Activated T-helper 1 cell treated with anti-CD3 and anti-CD28 coated beads, Interleukin-2, amount 50 U/mL, for 16 hours (primary cell): ENCODE measurements around the gene ALK.

ENCODE experiments used
- DNase-seq, 2 donors: peaks; one replicate each; pipeline ENCODE4 v3.0.0-alpha.2; 2020; ENCODE audit warnings: low read depth in 1 of 2, low spot score in 1 of 2

ALK gene

DNA sequence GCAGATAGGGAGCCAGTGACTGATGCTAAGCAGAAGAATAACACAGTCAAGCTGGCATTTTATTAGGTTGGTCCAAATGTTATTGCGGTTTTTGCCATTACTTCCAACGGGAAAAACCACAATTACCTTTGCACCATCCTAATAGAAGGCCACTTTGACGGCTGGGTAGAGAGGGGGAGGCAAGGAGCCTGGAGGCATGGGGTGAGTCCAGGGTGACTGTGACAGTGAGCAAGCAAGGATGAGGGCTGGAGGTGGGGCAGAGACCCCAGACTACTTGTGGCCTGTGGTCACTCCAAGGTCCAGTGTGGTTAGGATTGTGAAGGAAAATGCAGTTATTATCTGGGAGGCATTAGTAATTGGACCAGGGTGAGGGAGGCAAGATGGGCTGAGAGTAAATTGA is 416.6 kb downstream of the ALK start:
- DNase-seq, result no peak

DNA sequence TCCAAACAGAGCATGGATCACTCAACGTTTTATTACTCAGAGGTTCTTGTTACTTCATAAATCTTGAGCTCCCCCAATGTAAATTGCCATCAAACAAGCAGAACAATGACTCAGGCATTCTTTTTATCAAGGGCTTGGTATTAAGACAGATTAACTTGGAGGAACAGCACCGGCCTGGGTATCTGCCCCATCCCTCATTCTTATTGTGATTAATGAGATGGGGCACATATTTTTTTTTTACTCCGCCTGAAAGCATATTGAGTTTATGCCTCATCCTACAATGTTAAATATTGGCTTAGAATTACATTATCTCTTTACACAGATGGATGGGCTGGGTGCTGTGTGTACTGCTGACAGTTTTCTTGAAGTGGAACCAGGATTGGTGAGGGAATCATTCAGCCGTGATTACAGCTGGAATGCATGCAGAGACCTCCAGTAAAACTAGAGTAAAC is 418.9 kb downstream of the ALK start:
- DNase-seq, result no peak

DNA sequence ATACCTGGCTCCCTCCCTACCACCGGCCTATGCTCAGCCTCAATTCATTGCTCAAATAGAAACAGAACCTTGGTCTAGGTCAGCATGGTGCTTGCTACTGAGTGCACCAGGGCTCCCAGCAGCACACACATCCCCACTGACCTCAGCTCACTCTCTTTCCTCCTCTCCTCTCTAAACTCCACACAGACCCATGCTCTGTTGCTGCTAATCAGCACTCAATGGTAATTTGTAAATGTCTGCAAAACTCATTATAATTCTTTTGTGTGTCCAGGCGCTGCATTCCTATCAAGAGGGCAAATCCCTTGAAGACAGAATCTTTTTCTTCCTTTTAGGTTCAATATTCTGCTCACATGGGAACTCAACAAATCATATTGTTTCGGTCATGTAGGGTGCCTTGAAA is 424.0 kb downstream of the ALK start:
- no peak for DNase-seq

DNA sequence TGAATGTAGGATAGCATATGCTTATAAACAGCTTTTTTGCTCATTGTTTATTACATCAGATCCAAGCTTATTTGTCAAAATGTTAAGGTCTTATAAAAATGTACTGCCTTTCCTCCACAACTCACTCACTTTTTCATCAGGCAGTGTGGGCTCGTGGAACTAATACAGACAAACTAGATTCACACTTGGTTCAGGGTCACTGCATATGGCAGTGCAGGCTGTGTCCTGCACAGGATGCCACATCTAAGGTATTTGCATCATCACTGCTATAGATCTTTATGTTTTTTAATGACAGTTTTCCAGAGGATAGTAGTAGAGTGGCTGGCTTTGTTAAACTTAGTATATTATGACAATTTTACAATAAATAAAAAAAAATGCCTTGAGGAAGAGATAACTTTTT is 425.2 kb downstream of the ALK start:
- DNase-seq, result no peak

DNA sequence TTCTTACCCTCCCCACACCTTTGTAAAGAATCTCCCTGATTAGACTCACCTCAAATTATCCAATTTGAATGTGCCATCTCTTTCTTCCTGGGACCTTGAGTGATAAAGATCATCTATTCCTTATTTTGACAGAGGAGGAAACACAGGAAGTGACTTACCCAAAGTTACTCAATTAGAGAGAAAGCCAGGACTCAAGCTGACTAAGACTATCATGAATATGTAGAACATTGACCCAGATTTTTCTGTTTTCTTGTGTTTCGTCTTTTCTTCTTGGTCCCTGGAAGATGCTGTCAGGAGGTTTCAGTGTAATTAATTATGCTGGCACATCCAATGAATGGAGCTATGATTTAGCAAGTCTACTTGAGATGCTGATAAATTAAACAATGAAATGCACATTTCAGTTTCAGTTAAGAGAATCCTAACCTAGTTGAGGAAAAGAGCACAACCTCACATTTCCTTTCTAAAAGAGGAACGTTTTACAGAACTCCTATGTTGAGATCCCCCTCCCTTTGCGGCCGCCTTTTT is 425.8 kb downstream of the ALK start:
- DNase-seq, result no peak

DNA sequence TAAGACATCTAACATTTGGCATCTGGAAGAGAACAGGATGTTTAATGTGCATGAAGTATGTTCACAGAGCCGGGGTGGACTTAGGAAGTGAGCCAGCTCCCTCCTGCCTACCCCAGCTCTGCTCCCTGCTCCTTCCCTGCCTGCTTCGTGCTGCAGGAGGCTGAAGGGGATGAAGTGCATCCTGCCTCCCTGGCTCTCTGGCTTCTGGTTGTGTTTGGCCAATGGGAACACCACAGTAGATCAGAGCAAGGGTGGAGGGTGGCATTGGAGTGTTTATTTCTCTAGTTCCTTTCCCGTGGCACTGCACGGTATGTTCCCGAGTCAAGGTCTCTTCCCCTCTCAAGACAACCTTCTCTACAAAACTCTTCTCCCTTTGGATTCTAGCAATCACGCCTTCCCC is 426.3 kb downstream of the ALK start:
- DNase-seq, result no peak

DNA sequence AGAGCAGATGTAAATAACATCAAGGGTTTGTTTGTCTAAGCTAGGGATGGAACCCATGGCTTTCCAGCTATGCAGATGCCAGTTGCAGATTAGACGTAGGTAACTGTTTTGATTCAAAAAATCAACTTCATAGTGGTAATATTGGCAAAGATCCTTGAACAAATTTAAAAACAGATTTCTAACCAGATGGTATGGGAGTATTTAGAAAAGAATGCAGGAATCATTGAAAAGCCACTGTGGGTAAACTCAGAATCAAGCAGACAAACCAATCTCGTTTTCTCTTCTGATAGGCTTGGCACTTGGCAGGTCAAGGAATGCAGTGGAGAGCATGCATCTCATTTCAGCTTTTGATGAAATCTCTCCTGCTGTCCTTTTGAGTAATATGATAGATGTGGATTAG is 428.7 kb downstream of the ALK start:
- DNase-seq, result no peak

DNA sequence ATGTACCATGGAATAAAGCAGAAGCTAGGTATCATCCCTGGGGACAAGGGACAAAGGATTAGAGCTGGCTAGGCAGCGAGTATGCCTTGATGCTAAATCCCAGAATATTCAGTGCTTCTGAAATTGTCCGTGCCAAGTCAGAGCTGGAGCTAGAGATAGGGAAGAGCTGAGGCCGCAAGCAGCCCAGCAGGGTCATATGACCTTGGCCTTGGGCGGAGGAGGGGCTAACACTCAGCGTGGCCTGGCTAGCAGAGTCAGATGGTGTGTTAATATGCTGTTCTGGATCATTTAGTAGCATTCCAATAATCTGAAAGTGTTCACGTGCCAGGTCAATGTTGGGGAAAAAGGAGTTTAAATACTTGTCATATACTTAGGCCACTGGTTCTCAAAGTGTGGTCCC is 431.3 kb downstream of the ALK start:
- DNase-seq, result no peak

DNA sequence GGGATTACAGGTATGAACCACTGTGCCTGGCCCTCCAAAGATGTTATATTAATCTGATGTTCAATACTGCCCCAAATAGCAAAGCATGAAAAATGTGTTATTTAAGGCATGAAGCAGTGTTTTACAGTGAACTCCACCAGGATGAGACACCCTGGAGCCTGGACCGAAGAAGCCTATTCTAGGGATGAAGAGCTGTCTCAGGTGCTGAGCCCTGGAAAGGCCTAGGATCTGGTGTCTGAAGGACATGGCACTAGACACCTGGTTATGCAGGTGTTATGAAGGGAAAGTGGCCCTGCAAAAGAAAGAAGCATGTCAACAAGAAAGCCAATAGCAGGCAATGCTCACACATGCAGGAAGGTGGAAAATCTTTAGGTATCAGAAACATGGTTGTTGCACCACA is 431.8 kb downstream of the ALK start:
- no peak for DNase-seq

DNA sequence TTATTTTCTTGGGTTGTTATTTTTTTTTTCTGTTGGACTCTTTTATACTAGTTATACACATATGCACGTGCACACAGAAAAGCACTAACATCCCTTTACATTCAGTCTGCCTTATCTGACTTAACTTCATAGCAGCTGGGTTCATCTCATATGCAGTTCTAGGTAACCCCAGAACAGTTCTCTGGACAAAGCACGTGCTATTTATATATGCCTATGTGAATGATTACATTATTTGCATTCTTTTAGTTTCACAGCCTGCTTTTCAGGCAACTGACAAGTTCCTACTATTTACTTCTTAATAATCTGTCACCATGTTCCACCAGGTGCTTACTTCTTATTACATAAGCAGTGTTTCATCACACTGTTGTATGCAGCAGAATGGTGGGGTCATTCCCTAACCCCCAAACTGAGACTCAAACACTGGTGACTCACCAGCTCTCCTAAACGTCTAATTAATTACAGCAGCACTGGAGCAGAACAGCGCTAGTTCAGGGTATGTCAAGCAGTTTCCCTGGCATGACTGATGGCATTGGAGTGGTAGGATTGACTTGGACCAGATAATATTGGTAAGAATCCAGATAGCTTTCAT is 433.3 kb downstream of the ALK start:
- no peak for DNase-seq

DNA sequence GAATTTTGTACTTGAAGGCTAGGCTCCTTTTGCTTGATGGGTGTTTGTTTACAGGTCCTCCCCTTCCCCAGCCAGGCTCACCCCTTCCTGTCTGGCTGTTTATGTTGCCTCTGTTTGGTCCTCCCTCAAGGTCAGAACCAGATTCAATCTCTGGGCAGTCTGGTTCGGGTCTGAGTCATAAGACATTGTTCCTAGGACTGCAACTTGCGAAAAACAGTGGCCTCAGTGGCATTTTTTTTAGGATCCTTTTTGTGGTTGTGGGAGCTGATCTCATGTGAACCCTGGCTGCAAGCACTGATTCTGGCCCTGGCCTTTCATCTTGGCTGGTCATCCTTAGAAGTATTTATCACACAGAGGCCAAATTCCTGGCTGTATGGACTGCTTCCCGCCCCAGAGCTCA is 435.8 kb downstream of the ALK start:
- no peak for DNase-seq

DNA sequence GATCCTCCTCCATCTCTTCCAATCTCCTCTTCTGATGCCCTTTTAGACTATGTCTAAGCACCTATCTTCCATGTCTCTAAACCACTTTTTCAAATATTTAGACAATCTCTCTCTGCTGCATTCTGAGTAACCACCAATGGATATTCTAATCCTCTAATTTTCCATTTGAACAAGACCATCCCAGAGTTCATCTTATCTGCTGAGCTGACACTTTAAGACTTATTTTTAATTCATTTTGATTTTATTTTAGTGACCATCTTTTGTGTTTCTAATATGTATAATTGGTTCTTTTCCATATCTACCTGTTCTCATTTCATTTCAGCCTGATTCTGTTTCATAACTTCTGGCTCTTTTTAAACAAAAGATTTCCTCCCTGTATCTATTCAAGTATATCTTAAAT is 436.3 kb downstream of the ALK start:
- DNase-seq, result no peak

DNA sequence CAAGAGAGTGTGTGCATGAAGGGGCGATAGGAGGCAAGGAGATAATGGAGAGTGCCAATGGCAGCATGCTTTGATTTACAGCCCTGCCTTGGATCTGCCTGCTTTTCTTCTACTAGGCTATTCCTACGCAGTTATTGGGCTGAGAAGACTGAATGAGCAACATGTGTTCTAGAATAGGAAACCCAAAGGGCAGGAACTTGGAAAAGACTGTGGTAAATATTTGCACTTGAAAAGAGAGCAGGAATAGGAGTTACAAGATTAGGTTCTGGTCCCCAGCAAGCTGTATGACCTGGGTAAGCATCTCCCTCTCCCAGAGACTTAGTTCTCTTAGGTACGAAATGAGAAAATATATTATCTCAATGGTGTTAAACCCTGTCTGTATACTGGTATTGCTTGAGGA is 438.5 kb downstream of the ALK start:
- DNase-seq, result no peak

DNA sequence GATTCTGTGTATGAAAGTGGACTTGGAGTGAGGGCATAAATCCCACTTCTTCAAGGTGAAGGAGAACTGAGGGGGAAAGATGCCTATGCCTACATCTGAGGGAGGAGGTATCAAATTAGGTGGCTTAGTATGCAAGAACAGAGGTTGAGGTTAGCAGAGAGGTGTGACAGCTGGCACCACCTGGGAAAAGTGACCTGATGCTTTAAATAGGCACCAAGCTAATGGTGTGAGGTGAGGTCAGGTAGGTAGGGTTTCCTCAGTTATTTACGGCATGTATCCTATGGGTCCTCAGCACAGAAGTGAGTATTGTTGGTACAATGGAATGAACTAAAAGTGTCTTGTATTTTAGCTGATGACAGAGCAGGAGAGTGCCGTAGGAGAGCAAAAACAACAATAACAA is 439.0 kb downstream of the ALK start:
- no peak for DNase-seq

DNA sequence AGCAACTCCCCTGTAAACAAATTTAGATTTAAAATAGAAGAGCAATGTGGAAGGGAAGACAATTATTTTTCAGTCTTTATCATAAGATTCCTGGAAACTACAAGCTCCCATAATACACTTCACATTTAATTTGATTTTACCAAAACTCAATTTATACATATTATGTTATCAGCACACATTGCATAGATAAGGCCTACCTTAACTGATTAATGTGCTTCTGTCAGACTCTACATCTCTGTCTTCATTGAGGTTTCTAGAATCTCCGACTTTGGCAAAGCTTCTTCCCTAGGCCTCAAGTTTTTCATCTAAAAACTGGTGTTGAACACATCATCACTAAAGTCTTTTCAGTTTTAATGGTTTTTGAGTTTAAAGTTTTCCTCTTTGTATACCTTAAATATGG is 440.1 kb downstream of the ALK start:
- no peak for DNase-seq

DNA sequence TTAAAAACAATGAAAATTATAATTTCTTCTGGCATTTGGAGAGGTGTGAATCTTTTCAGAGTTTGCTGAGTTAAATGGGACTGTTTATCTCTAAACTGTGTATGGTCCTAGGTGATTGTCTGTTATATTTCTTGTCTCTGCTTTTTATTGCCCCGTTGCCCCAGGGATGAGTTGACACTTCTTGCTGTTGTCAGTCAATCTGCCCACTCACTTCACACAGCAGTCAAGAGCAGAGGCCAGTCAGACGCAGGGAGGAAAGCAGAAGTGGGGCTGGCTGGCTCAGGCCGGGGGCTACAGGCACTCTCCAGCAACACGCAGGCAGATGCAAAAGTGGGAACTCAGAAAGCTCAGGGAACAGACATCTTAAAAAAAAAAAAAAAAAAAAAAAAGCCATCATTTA is 441.0 kb downstream of the ALK start:
- DNase-seq, result no peak

DNA sequence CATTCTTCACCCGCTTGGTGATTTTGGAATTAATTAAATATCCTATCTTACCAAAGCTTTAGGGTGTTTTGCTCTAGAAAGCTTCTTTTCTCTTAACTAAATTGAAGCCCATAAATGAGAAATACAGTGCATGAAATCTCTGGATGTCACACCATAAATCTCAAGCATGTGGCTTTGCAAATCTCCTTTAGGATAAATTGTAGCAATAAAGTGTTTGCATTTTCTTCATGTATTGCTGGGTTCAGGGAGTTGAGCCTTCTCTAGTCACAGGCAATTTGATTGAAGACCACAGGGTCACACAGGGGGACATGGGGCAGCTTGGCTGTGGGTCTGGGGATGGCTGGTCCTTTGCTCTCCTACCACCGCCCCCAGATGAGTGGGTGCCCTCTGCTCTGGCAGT is 442.0 kb downstream of the ALK start:
- no peak for DNase-seq

DNA sequence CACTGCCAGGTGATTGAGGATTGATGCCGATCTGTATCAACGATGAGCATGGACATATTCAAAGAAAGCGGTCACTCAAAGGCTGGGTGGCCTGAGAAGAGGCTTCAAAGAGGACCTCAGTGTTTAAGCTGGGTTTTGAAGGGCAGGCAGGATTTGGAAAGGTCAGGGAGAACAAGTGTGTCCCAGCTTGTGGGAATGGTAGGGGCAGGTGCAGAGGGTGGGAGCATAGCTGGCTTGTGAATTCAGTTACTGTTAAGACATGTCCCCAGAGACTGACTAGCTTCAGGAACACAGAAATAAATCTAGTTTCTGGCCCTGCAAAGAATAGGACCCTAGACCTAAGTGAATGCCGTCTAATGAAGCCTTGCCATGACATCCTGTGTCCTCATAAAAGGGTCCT is 442.7 kb downstream of the ALK start:
- no peak for DNase-seq

DNA sequence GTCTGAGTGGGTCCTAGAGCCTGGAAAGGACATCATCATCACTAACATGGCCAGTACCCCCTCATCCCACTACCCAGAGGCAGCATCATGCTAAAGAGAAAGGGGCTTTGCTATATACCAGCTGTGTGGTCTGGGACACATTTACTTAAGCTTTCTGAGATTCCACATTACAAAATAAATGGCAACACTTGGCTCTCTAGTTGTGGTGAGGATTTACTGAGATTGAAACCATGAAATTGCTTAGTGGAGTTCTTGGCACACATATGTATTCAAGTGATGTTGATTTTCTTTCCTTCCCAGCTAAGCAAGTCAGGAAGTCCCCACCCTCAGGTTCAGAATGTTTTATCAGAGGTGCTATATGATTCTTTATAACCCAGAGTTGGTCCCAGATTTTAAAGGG is 444.2 kb downstream of the ALK start:
- DNase-seq, result no peak

DNA sequence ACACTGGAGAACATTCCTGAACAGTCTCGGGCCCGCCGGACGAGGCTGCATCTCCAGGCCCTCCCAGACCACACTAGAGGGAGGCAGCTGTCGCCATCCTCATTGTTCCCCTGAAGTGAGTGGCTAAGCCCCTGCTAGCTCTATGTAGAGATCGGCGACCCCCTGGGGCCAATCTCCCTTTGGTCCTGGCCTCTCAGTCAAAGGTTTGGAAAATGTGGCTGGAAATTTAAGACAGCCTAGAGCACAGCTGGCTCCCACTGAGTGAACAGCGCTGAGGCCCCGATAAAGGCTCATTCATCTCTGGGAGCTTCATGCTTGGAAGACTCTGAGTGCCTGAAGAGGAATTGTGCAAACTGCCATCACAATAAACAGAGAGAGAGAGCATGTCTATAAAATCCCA is 445.9 kb downstream of the ALK start:
- no peak for DNase-seq

DNA sequence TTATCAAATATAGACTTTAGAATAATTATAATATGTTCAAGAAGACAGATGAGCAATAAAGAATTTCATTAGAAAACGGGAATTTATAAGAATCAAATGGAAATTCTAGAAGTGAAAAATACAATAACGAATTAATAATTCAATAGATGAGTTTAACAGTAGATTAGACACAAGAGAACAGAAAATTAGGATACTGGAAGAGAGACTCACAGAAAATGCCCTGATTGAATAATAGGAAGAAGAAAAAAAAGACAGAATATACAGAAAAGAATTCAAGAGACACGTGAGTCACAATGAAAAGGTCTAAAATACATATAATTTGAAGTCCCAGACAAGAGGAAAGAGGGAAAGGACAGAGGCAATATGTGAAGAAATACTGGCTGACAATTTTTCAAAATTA is 451.4 kb downstream of the ALK start:
- DNase-seq, result no peak

DNA sequence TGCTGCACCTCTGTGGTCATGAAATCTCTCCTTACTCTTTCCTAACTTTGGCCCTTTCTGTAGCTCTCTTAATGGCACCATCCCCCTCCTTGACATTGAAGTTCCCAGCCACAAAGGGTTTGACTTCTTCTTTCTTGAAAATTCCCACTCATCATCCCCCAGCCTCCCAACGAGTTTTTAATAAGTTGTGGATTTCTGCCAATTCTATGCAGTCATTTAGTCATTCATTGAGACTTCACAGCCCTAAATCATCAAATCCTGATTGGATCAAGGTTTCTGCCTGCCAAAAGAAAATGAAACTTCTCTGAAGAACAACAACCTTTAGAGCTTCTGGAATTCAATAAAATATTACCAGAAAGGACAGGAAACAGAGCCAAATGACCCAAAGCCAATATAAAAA is 451.9 kb downstream of the ALK start:
- no peak for DNase-seq

DNA sequence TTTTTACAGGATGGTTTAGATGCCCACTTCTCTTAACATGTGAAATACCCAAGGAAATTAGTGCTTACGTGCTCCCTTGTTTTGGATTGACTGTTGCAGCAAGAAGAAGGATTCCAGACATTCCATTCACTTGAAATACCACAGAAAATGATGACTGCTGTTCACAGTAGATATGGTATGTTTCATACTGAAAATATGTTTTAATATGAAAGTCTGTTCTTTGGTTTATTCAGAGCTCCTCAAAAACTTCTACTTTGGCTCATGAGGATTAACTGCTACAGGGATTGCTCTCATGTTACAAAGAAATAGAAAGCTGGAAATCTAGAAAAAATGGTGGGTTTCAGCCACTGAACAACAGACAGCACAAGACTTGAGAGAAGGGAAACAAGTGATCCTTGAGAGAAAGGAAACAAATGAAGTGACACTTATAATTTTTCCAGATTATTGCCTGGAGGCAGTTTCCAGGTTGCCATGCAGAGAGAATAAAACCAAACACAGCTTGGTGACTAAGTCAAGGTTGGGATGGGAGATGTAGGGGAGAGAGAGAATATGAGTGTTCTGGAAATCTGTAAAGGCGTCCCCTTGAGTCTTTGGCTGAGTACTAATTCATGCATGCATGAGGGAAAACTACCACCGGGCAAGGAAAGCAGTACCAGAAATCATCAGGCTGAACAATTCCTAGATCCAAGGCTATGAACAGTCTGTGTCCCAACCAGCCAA is 458.0 kb downstream of the ALK start:
- no peak for DNase-seq
